ENCODE data around the gene RBM27. TPM values are rescaled to one million over a fixed set of nuclear protein-coding genes. Genes with fewer than 3 reads are reported as not detected.
"Not testable (repeated sequence)": the region's sequence is repeated elsewhere in the genome, so short reads cannot be mapped to it uniquely, and the experiment has no call there.

The RBM27 gene
- total RNA-seq, 1 donor from 2014 or later = 32.4 TPM

GRCh38 chr5:146206257-146206656 is 2.9 kb downstream of the RBM27 start:
- no peak for TF ChIP-seq CTCF (IDR thresholded peaks at IDR 0.05)
- no peak for TF ChIP-seq POLR2A (IDR thresholded peaks at IDR 0.05)
- no peak for TF ChIP-seq POLR2AphosphoS5 (IDR thresholded peaks at IDR 0.05; ENCODE audit: insufficient read depth in 1 of 2, low read depth in 1 of 2)
- H3K27me3 ChIP-seq = no peaks in the 10 kb centered on the region
- no peaks in the 10 kb centered on the region for H3K36me3 ChIP-seq
- no peak for DNase-seq (ENCODE audit: extremely low spot score in 2 of 2)
- peaks cover 52% of the 10 kb centered on the region for H3K4me1 ChIP-seq
- no peak overlapping the region for H3K27ac ChIP-seq
- no peaks in the 10 kb centered on the region for H3K9me3 ChIP-seq
- H3K4me3 ChIP-seq = no peak overlapping the region
- intact Hi-C loops (cut with DNase I) = no loop called here

- peaks cover 57% of the 10 kb centered on the region for H3K4me1 ChIP-seq
- intact Hi-C loops (cut with DNase I) = no loop called here
These were observed 5.6 kb downstream of the RBM27 start for GRCh38 chr5:146208916-146209522.

GRCh38 chr5:146209714-146210113 is 6.3 kb downstream of the RBM27 start:
- Histone ChIP-seq H3K27me3 (no peaks in the 10 kb centered on the region), H3K27ac (no peak overlapping the region), H3K9me3 (no peaks in the 10 kb centered on the region), H3K4me3 (no peak overlapping the region), H3K36me3 (no peaks in the 10 kb centered on the region), H3K4me1 (peaks cover 55% of the 10 kb centered on the region)
- TF ChIP-seq CTCF (IDR thresholded peaks at IDR 0.05) = no peak
- TF ChIP-seq POLR2AphosphoS5 (IDR thresholded peaks at IDR 0.05; ENCODE audit: insufficient read depth in 1 of 2, low read depth in 1 of 2) = no peak
- TF ChIP-seq POLR2A (IDR thresholded peaks at IDR 0.05) = no peak
- no peak for DNase-seq (ENCODE audit: extremely low spot score in 2 of 2)
- intact Hi-C loops (cut with DNase I) = no loop called here

More at GRCh38 chr5:146208916-146209522, 5.6 kb downstream of the RBM27 start:
- Histone ChIP-seq H3K36me3 (no peaks in the 10 kb centered on the region), H3K27ac (no peak overlapping the region), H3K4me3 (no peak overlapping the region), H3K27me3 (no peaks in the 10 kb centered on the region), H3K9me3 (no peaks in the 10 kb centered on the region)
- no peak for TF ChIP-seq POLR2AphosphoS5 (IDR thresholded peaks at IDR 0.05; ENCODE audit: insufficient read depth in 1 of 2, low read depth in 1 of 2)
- no peak for TF ChIP-seq CTCF (IDR thresholded peaks at IDR 0.05)
- no peak for TF ChIP-seq POLR2A (IDR thresholded peaks at IDR 0.05)
- no peak for DNase-seq (ENCODE audit: extremely low spot score in 2 of 2)

GRCh38 chr5:146210810-146211209 is 7.4 kb downstream of the RBM27 start:
- H3K27me3 ChIP-seq; H3K4me3 ChIP-seq; intact Hi-C loops (cut with DNase I); DNase-seq (ENCODE audit: extremely low spot score in 2 of 2); H3K36me3 ChIP-seq; H3K9me3 ChIP-seq; H3K27ac ChIP-seq: not testable (repeated sequence)
- H3K4me1 ChIP-seq = peaks cover 44% of the 10 kb centered on the region

GRCh38 chr5:146213210-146213826 is 9.9 kb downstream of the RBM27 start:
- DNase-seq (ENCODE audit: extremely low spot score in 2 of 2) = no peak
- no peaks in the 10 kb centered on the region for H3K27me3 ChIP-seq
- H3K4me1 ChIP-seq = peaks cover 31% of the 10 kb centered on the region
- no peak overlapping the region for H3K4me3 ChIP-seq
- no peaks in the 10 kb centered on the region for H3K9me3 ChIP-seq
- H3K36me3 ChIP-seq = no peaks in the 10 kb centered on the region
- intact Hi-C loops (cut with DNase I) = no loop called here
- TF ChIP-seq CTCF (IDR thresholded peaks at IDR 0.05) = no peak
- TF ChIP-seq POLR2AphosphoS5 (IDR thresholded peaks at IDR 0.05; ENCODE audit: insufficient read depth in 1 of 2, low read depth in 1 of 2) = no peak
- no peak for TF ChIP-seq POLR2A (IDR thresholded peaks at IDR 0.05)
- no peak overlapping the region for H3K27ac ChIP-seq

- DNase-seq (ENCODE audit: extremely low spot score in 2 of 2); H3K9me3 ChIP-seq; intact Hi-C loops (cut with DNase I): not testable (repeated sequence)
These were observed 11.5 kb downstream of the RBM27 start for GRCh38 chr5:146214881-146215280.

More at GRCh38 chr5:146214881-146215280, 11.5 kb downstream of the RBM27 start:
- not testable (repeated sequence) for H3K4me3 ChIP-seq, H3K27me3 ChIP-seq, H3K36me3 ChIP-seq, H3K27ac ChIP-seq
- peaks cover 18% of the 10 kb centered on the region for H3K4me1 ChIP-seq
